Measurements from ENCODE around the gene RABL2B.

Gene RABL2B

GRCh38 chr22:50722048-50722701 is 61.3 kb downstream of the RABL2B start:
- no peak for DNase-seq

- no peak for DNase-seq
These were observed 62.1 kb downstream of the RABL2B start for GRCh38 chr22:50721257-50721844.

GRCh38 chr22:50720301-50721256 is 62.9 kb downstream of the RABL2B start:
- DNase-seq: no peak

GRCh38 chr22:50719814-50720300 is 63.6 kb downstream of the RABL2B start:
- no peak for DNase-seq

GRCh38 chr22:50718352-50718709 is 65.1 kb downstream of the RABL2B start:
- DNase-seq: no peak

GRCh38 chr22:50717709-50718351 is 65.6 kb downstream of the RABL2B start:
- no peak for DNase-seq
